OCI-LY1 (cell line): ENCODE measurements around the gene MKX.

Experiments used
- H2AFZ ChIP-seq: fragments of 200-600 bp; sonication (generic), shearing (Covaris generic); 2 replicates; pipeline ENCODE4 v1.6.0; 2014; ENCODE audit warnings: antibody characterized with exemption, mild to moderate bottlenecking, low read length
- H3F3A ChIP-seq: fragments of 200-600 bp; sonication (generic), shearing (Covaris generic); 2 replicates; pipeline ENCODE4 v1.6.0; 2014; ENCODE audit warnings: mild to moderate bottlenecking, antibody characterized with exemption, low read length, moderate library complexity; ENCODE audit not compliant: insufficient read depth
- H3K27ac ChIP-seq: fragments of 200-600 bp; sonication (generic); 2 replicates; pipeline ENCODE4 v1.5.1; 2014; ENCODE audit warnings: low read length, mixed run types, mild to moderate bottlenecking, low read depth; ENCODE audit not compliant: poor library complexity, severe bottlenecking
- H3K27me3 ChIP-seq: fragments of 200-600 bp; sonication (generic); 2 replicates; pipeline ENCODE4 v1.6.0; 2014; ENCODE audit warnings: antibody characterized with exemption, mild to moderate bottlenecking, low read length, moderate library complexity; ENCODE audit not compliant: insufficient read depth
- H3K36me3 ChIP-seq: fragments of 200-600 bp; sonication (generic); 2 replicates; pipeline ENCODE4 v1.6.1; 2014; ENCODE audit warnings: mild to moderate bottlenecking, antibody characterized with exemption, low read length, moderate library complexity, mixed read lengths; ENCODE audit not compliant: insufficient read depth
- H3K4me1 ChIP-seq: fragments of 200-600 bp; sonication (generic); 2 replicates; pipeline ENCODE4 v1.5.1; 2014; ENCODE audit warnings: mild to moderate bottlenecking, low read length, moderate library complexity; ENCODE audit not compliant: insufficient read depth, severe bottlenecking
- H3K4me2 ChIP-seq: fragments of 200-600 bp; sonication (generic), shearing (Covaris generic); 2 replicates; pipeline ENCODE4 v1.6.1; 2014; ENCODE audit warnings: low read length
- H3K4me3 ChIP-seq: fragments of 200-600 bp; sonication (generic); 2 replicates; pipeline ENCODE4 v1.5.1; 2014; ENCODE audit warnings: low read length, low read depth, mild to moderate bottlenecking, mixed read lengths; ENCODE audit not compliant: poor library complexity, severe bottlenecking
- H3K79me2 ChIP-seq: fragments of 200-600 bp; shearing (Covaris generic); 2 replicates; pipeline ENCODE4 v1.6.1; 2016; ENCODE audit warnings: mixed run types, low read length, mixed read lengths; ENCODE audit not compliant: insufficient read depth
- H3K9ac ChIP-seq: fragments of 200-600 bp; sonication (generic), shearing (Covaris generic); 2 replicates; pipeline ENCODE4 v1.6.1; 2014; ENCODE audit warnings: mild to moderate bottlenecking, low read length, mixed read lengths
- H3K9me2 ChIP-seq: fragments of 200-600 bp; sonication (generic), shearing (Covaris generic); 2 replicates; pipeline ENCODE4 v1.6.1; 2014; ENCODE audit warnings: low read depth, mild to moderate bottlenecking, low read length, mixed read lengths
- H3K9me3 ChIP-seq: fragments of 200-600 bp; shearing (Covaris generic); 2 replicates; pipeline ENCODE4 v1.6.1; 2014; ENCODE audit warnings: low read length, mixed read lengths
- H4K20me1 ChIP-seq: fragments of 200-600 bp; sonication (generic), shearing (Covaris generic); 2 replicates; pipeline ENCODE4 v1.6.0; 2016; ENCODE audit warnings: mild to moderate bottlenecking, low read length; ENCODE audit not compliant: insufficient read depth
- EZH2 ChIP-seq: fragments of 200-600 bp; sonication (generic), shearing (Covaris generic); IDR thresholded peaks from 2 replicates; pipeline ENCODE4 v1.8.0; 2017; ENCODE audit warnings: borderline replicate concordance, mixed run types, mild to moderate bottlenecking, antibody characterized with exemption, low read length, moderate library complexity, mixed read lengths
- TF ChIP-seq, protein P1 (sequence below): fragments of 200-600 bp; sonication (generic), shearing (Covaris generic); IDR thresholded peaks from 2 replicates; pipeline ENCODE4 v1.5.1; 2017; ENCODE audit warnings: mild to moderate bottlenecking, antibody characterized with exemption, low read length, moderate library complexity, mixed read lengths

The MKX gene

GRCh38 chr10:27635290-27635689 is 110.3 kb downstream of the MKX start:
- no peak overlapping the region for H3K4me2 ChIP-seq
- H4K20me1 ChIP-seq = no peaks in the 10 kb centered on the region
- no peak for TF ChIP-seq EZH2
- TF ChIP-seq, protein P1, sequence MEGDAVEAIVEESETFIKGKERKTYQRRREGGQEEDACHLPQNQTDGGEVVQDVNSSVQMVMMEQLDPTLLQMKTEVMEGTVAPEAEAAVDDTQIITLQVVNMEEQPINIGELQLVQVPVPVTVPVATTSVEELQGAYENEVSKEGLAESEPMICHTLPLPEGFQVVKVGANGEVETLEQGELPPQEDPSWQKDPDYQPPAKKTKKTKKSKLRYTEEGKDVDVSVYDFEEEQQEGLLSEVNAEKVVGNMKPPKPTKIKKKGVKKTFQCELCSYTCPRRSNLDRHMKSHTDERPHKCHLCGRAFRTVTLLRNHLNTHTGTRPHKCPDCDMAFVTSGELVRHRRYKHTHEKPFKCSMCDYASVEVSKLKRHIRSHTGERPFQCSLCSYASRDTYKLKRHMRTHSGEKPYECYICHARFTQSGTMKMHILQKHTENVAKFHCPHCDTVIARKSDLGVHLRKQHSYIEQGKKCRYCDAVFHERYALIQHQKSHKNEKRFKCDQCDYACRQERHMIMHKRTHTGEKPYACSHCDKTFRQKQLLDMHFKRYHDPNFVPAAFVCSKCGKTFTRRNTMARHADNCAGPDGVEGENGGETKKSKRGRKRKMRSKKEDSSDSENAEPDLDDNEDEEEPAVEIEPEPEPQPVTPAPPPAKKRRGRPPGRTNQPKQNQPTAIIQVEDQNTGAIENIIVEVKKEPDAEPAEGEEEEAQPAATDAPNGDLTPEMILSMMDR = no peak
- H3F3A ChIP-seq = no peaks in the 10 kb centered on the region
- no peak overlapping the region for H3K4me3 ChIP-seq
- no peaks in the 10 kb centered on the region for H3K36me3 ChIP-seq
- H3K9ac ChIP-seq = no peak overlapping the region
- no peak overlapping the region for H3K27ac ChIP-seq
- H2AFZ ChIP-seq = no peak overlapping the region
- H3K9me3 ChIP-seq = no peaks in the 10 kb centered on the region
- no peaks in the 10 kb centered on the region for H3K9me2 ChIP-seq
- no peaks in the 10 kb centered on the region for H3K79me2 ChIP-seq
- H3K4me1 ChIP-seq = no peaks in the 10 kb centered on the region
- H3K27me3 ChIP-seq = no peaks in the 10 kb centered on the region

- Histone ChIP-seq H3K9me2 (no peaks in the 10 kb centered on the region), H4K20me1 (no peaks in the 10 kb centered on the region), H3K27ac (no peak overlapping the region), H3K9ac (no peak overlapping the region), H3K4me3 (no peak overlapping the region), H2AFZ (no peak overlapping the region), H3K79me2 (no peaks in the 10 kb centered on the region), H3K4me1 (no peaks in the 10 kb centered on the region), H3F3A (no peaks in the 10 kb centered on the region), H3K9me3 (no peaks in the 10 kb centered on the region), H3K36me3 (no peaks in the 10 kb centered on the region), H3K4me2 (no peak overlapping the region), H3K27me3 (no peaks in the 10 kb centered on the region)
- no peak for TF ChIP-seq EZH2
- TF ChIP-seq, protein P1 = no peak
These were observed 117.0 kb downstream of the MKX start for GRCh38 chr10:27628621-27629020.

GRCh38 chr10:27626890-27627289 is 118.7 kb downstream of the MKX start:
- H3F3A ChIP-seq = no peaks in the 10 kb centered on the region
- no peaks in the 10 kb centered on the region for H3K4me1 ChIP-seq
- H3K79me2 ChIP-seq = no peaks in the 10 kb centered on the region
- H4K20me1 ChIP-seq = no peaks in the 10 kb centered on the region
- no peaks in the 10 kb centered on the region for H3K9me3 ChIP-seq
- H3K4me2 ChIP-seq = no peak overlapping the region
- TF ChIP-seq, protein P1 = no peak
- no peak for TF ChIP-seq EZH2
- no peak overlapping the region for H3K27ac ChIP-seq
- no peaks in the 10 kb centered on the region for H3K36me3 ChIP-seq
- no peaks in the 10 kb centered on the region for H3K9me2 ChIP-seq
- H3K9ac ChIP-seq = no peak overlapping the region
- no peak overlapping the region for H2AFZ ChIP-seq
- H3K4me3 ChIP-seq = no peak overlapping the region
- no peaks in the 10 kb centered on the region for H3K27me3 ChIP-seq
